Glutamatergic neuron (in vitro differentiated cells): ENCODE results near the gene SHF. TPM values are rescaled to one million over a fixed set of nuclear protein-coding genes. Genes with fewer than 3 reads are reported as not detected.

ENCODE experiments used
- DNase-seq: peaks from one replicate; pipeline ENCODE4 v3.0.0; 2022
- H3K27ac Mint-ChIP-seq: one replicate; pipeline ENCODE4 v1.8.0; 2020; ENCODE audit warnings: mild to moderate bottlenecking, mixed read lengths, inconsistent platforms; ENCODE audit not compliant: unreplicated experiment
- H3K27me3 Mint-ChIP-seq: one replicate; pipeline ENCODE4 v1.8.0; 2020; ENCODE audit warnings: mild to moderate bottlenecking, moderate library complexity, mixed read lengths, inconsistent platforms; ENCODE audit not compliant: unreplicated experiment
- H3K36me3 Mint-ChIP-seq: one replicate; pipeline ENCODE4 v1.8.0; 2020; ENCODE audit warnings: mild to moderate bottlenecking, mixed read lengths, inconsistent platforms; ENCODE audit not compliant: unreplicated experiment
- H3K4me1 Mint-ChIP-seq: one replicate; pipeline ENCODE4 v1.8.0; 2020; ENCODE audit warnings: mild to moderate bottlenecking, low read depth, mixed read lengths, inconsistent platforms; ENCODE audit not compliant: unreplicated experiment
- H3K4me3 Mint-ChIP-seq: one replicate; pipeline ENCODE4 v1.8.0; 2020; ENCODE audit warnings: mild to moderate bottlenecking, mixed read lengths, inconsistent platforms; ENCODE audit not compliant: unreplicated experiment
- H3K9me3 Mint-ChIP-seq: one replicate; pipeline ENCODE4 v1.8.0; 2020; ENCODE audit warnings: mild to moderate bottlenecking, moderate library complexity, mixed read lengths, inconsistent platforms; ENCODE audit not compliant: unreplicated experiment
- total RNA-seq: library from RNA; stranded (reverse); fragmentation: NEBNext Ultra II Directional; extraction: Animal tissue kit (Norgen Biotek cat#: 25700); gene quantifications from one replicate; pipeline ENCODE4 v1.2.1, GENCODE V29; 2021; ENCODE audit not compliant: unreplicated experiment
- TF ChIP-seq, protein P1 (sequence below): fragments of 200-600 bp; sonication (generic); IDR thresholded peaks from one replicate; pipeline ENCODE4 v1.5.0; 2021; ENCODE audit not compliant: partially characterized antibody, unreplicated experiment

The SHF gene
- total RNA-seq, 1 donor from 2014 or later = 309 TPM

DNA sequence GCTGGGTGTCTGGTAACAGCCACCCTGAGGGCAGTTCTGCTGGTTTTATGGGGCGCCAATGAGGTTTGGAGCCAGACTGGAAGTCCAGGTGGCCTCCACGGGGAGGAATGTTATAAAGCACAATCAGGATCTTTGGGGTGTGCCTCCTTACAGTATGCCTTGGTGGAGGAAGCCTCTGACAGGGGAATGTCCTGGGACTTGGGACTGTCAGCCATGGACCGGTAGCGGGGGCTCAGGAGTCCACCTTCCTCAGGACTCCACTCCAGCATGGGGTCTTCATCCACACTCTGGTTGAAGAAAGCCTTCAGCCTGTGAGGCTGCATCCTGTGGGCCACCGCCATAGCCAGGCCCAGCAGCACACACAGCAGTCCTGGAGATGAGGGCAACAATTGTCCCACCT is 68.8 kb downstream of the SHF start:
- Mint-ChIP-seq H3K27ac (no peak overlapping the region), H3K36me3 (no peaks in the 10 kb centered on the region), H3K9me3 (peaks cover 7% of the 10 kb centered on the region), H3K4me3 (no peak overlapping the region), H3K27me3 (peaks cover 32% of the 10 kb centered on the region), H3K4me1 (no peaks in the 10 kb centered on the region)
- DNase-seq = no peak
- TF ChIP-seq, protein P1, sequence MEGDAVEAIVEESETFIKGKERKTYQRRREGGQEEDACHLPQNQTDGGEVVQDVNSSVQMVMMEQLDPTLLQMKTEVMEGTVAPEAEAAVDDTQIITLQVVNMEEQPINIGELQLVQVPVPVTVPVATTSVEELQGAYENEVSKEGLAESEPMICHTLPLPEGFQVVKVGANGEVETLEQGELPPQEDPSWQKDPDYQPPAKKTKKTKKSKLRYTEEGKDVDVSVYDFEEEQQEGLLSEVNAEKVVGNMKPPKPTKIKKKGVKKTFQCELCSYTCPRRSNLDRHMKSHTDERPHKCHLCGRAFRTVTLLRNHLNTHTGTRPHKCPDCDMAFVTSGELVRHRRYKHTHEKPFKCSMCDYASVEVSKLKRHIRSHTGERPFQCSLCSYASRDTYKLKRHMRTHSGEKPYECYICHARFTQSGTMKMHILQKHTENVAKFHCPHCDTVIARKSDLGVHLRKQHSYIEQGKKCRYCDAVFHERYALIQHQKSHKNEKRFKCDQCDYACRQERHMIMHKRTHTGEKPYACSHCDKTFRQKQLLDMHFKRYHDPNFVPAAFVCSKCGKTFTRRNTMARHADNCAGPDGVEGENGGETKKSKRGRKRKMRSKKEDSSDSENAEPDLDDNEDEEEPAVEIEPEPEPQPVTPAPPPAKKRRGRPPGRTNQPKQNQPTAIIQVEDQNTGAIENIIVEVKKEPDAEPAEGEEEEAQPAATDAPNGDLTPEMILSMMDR = no peak

DNA sequence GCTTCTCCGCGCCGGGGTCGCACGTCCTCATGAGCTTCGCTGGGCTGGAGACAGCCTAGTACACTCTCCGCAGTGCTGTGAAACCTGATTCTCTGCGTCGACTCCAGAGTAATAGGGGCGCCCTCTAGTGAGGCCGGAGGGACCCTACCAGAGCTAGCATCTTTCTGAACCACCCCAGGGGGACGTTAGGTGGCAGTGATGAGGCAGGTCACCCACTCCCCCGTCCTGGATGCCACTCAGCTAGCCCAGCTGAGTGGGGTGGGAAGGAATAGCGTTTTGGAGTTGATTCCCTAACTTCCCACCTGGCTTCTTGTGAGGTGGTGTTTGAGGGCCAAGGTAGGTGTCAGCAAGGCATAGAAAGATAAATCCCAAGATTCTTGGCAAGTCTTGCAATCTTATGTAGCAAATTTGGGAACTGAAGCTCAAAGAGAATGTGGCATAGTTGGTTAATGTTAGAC is 69.6 kb downstream of the SHF start:
- H3K4me3 Mint-ChIP-seq = peak overlapping the region; percentile 64
- TF ChIP-seq, protein P1 = peak; percentile 83
- H3K4me1 Mint-ChIP-seq = no peaks in the 10 kb centered on the region
- H3K27me3 Mint-ChIP-seq = peaks cover 40% of the 10 kb centered on the region
- no peaks in the 10 kb centered on the region for H3K36me3 Mint-ChIP-seq
- peaks cover 8% of the 10 kb centered on the region for H3K9me3 Mint-ChIP-seq
- DNase-seq = peak; percentile 90
- no peak overlapping the region for H3K27ac Mint-ChIP-seq

DNA sequence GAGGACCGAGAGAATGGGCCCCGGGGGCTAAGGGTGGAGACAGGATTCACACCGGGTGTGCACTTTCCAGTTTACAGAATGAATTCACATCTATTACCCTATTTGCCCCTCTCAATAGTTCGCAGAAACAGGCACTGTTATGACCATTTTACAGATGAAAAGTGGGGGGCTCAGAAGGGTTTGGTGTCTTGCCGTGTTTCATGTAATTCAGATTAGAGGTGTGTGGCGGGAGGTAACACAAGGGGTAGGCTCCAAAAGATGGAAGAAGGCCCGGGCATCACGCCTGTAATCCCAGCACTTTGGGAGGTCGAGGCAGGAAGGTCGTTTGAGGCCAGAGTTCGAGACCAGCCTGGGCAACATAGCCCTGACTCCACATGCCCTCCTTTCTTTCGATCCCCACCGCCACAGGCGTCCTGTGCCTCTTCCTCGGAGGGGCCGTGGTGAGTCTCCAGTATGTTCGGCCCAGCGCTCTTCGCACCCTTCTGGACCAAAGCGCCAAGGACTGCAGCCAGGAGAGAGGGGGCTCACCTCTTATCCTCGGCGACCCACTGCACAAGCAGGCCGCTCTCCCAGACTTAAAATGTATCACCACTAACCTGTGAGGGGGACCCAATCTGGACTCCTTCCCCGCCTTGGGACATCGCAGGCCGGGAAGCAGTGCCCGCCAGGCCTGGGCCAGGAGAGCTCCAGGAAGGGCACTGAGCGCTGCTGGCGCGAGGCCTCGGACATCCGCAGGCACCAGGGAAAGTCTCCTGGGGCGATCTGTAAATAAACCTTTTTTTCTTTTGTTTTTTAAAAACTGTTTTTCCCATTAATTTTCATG is 70.2 kb downstream of the SHF start:
- peaks cover 8% of the 10 kb centered on the region for H3K9me3 Mint-ChIP-seq
- TF ChIP-seq, protein P1 = no peak
- no peak overlapping the region for H3K27ac Mint-ChIP-seq
- no peaks in the 10 kb centered on the region for H3K4me1 Mint-ChIP-seq
- DNase-seq = peak; percentile 12
- H3K27me3 Mint-ChIP-seq = peaks cover 43% of the 10 kb centered on the region
- H3K36me3 Mint-ChIP-seq = no peaks in the 10 kb centered on the region
- H3K4me3 Mint-ChIP-seq = peak overlapping the region; percentile 64

Other genes starting within 250 kb of the SHF start
- not detected for gene TERB2, start 231.3 kb downstream of the SHF start, total RNA-seq
- gene SORD, start 164.8 kb downstream of the SHF start, total RNA-seq = 29.1 TPM
- not detected for gene DUOX2, start 73.8 kb downstream of the SHF start, total RNA-seq
- gene DUOXA2, start 73.6 kb downstream of the SHF start, total RNA-seq = not detected
- not detected for gene DUOXA1, start 58.1 kb downstream of the SHF start, total RNA-seq
- gene DUOX1, start 58.0 kb downstream of the SHF start, total RNA-seq = not detected
- gene SLC28A2, start 64.3 kb upstream of the SHF start, total RNA-seq = not detected
- 51.2 TPM for gene GATM, start 190.6 kb upstream of the SHF start, total RNA-seq